GM12801 (cell line): ENCODE data around the gene RTP3.

Experiments used
- CTCF ChIP-seq: IDR thresholded peaks from one replicate; pipeline ENCODE4 v1.5.1; 2011; ENCODE audit warnings: control low read depth; ENCODE audit not compliant: insufficient read length; ENCODE audit errors: extremely low read depth

Gene RTP3

DNA sequence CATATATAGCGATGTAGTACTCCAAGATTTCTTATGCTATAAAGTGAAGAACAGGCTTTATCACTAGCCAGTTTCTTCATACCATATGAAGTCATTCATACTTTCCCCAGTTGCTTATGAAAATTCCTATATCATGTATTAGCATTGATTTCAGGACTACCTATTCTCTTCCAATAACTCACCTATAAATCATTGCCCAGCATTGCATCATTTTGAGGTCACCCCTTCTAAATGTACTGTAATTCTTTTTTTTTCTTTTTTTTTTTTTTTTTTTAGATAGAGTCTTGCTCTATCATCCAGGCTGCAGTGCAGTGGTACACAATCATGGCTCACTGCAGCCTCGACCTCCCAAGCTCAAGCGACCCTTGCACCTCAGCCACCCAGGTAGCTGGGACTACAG, 27.1 kb downstream of the RTP3 start:
- TF ChIP-seq CTCF: no peak

DNA sequence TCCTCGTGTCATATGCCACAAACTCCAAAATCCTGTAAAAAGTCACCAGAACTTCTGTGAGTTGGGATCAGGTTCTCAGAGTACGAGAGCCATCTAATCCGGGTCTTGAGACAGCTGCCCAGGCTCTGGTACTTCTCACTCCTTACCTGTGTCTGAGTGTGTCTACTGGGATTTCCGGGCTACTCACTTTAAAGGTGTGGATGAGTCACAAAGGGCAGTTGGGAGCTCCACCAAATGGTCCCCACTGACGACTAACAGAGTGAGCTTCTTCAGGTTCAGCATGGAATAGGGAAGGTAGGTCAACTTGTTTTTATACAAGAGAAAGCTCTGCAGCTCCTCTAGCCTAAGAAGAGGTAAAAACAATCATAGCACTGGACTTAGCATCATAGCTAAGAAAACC, 29.5 kb downstream of the RTP3 start:
- TF ChIP-seq CTCF: no peak

DNA sequence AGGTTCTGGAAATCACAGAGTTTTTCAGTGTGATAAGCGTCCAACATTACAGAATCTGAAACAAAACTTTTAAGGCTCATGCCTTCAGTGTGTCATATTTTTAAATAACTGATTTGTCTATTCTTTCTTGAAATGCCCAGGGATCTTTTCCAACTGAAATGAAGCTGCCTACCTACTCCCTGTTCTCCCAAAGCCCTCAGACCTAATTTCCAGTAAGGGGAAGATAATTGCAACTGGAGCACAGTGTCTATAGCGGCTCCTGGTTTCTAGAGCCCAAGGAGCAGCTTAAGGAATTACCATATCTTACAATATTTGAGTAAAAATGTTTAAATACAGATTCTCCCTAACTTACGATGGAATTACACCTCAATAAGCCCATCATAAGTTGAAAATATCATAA, 35.3 kb downstream of the RTP3 start:
- TF ChIP-seq CTCF: no peak

DNA sequence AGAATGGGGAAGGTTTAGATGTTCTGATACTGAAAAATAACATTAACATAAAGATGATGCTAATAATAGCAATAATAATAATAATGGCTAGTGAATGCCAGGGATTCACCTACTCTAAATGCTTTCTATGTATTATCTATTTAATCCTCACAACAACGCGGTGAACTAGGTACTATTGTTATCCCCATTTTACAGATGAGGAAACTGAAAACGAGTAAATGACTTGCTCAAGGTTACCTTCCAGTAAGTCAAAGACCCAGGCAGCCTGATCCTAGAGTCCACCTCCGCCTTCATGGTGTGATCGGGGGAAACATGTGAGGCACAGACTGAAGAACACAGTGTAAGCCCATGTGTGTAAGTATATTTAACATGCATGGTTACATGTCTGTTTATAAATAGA, 38.0 kb downstream of the RTP3 start:
- no peak for TF ChIP-seq CTCF

DNA sequence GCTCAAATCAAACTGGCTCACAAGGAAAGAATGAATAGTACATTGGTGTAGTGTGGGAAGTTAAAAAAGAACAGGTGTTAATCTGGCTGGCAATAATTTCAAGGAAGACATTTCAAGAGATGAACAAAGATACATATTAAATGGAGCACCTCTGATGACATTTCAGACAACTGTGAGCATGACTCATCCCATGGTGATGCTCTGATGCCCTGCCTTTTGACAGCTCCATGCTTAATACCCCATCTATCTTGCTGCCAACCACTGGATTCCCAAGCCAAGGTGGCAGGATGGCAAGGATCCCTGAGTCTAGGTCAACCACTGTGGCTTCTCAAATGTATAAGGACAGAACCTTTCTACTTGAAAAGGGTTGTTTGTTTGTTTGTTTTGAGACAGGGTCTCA, 39.0 kb downstream of the RTP3 start:
- no peak for TF ChIP-seq CTCF

DNA sequence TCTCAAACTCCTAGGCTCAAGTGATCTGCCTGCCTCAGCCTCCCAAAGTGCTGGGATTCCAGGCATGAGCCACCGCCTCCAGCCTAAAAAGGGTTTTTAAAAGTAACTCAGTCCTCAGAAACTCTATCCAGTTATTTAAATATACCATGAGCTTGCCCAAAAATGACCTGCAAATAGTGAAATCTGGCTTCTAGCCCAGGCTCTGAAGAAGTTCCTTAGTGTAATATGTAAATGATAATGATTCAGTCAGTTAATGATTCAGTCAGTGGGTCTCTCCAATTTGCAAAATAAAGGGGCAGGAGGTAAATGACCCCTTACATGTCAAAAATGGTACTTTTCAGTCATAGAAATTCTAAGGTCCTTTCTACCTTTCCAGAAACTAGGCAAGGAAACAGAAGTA, 39.5 kb downstream of the RTP3 start:
- no peak for TF ChIP-seq CTCF

- no peak for TF ChIP-seq CTCF
Observed at GRCh38 chr3:46537779-46538178, 40.0 kb downstream of the RTP3 start.
